OCI-LY3 (cell line): Measurements from ENCODE around the gene SPDYE2.
"Not testable (repeated sequence)": the region's sequence is repeated elsewhere in the genome, so short reads cannot be mapped to it uniquely, and the experiment has no call there.

Experiments used
- H2AFZ ChIP-seq: fragments of 200-600, 300-600 bp; shearing (Covaris generic); 2 replicates; pipeline ENCODE4 v1.6.0; 2014; ENCODE audit warnings: antibody characterized with exemption, low read depth, low read length
- H3K27ac ChIP-seq: fragments of 200-600, 300-600 bp; sonication (generic); 2 replicates; pipeline ENCODE4 v1.5.1; 2014; ENCODE audit warnings: mild to moderate bottlenecking, low read length, moderate library complexity, mixed read lengths
- H3K27me3 ChIP-seq: fragments of 200-600, 300-600 bp; sonication (generic); 2 replicates; pipeline ENCODE4 v1.6.1; 2014; ENCODE audit warnings: low read depth, low read length, mixed read lengths
- H3K36me3 ChIP-seq: fragments of 200-600, 300-600 bp; sonication (generic); replicated peaks from 2 replicates; pipeline ENCODE3; 2014; ENCODE audit warnings: low read depth, low read length, mixed read lengths
- H3K4me1 ChIP-seq: fragments of 300-600, 200-600 bp; sonication (generic); 2 replicates; pipeline ENCODE4 v1.6.1; 2014; ENCODE audit warnings: low read length, mixed read lengths
- H3K4me2 ChIP-seq: fragments of 200-600, 300-600 bp; sonication (generic); 2 replicates; pipeline ENCODE4 v1.6.1; 2014; ENCODE audit warnings: low read length, mixed read lengths
- H3K4me3 ChIP-seq: fragments of 300-600, 200-600 bp; sonication (generic); 2 replicates; pipeline ENCODE4 v1.5.1; 2014; ENCODE audit warnings: antibody characterized with exemption, mild to moderate bottlenecking, low read length, moderate library complexity
- H3K79me2 ChIP-seq: fragments of 300-600, 200-600 bp; shearing (Covaris generic); 2 replicates; pipeline ENCODE4 v1.6.1; 2014; ENCODE audit warnings: mild to moderate bottlenecking, low read length, mixed read lengths
- H3K9ac ChIP-seq: fragments of 300-600, 200-600 bp; shearing (Covaris generic); 2 replicates; pipeline ENCODE4 v1.6.0; 2014; ENCODE audit warnings: mild to moderate bottlenecking, low read length, moderate library complexity
- H3K9me3 ChIP-seq: fragments of 200-600, 300-600 bp; shearing (Covaris generic); 2 replicates; pipeline ENCODE4 v1.6.1; 2014; ENCODE audit warnings: low read length, mixed read lengths; ENCODE audit not compliant: insufficient read depth
- H4K20me1 ChIP-seq: fragments of 200-600, 300-600 bp; sonication (generic); 2 replicates; pipeline ENCODE4 v1.6.1; 2016; ENCODE audit warnings: low read length, mixed read lengths; ENCODE audit not compliant: insufficient read depth

SPDYE2 gene

GRCh38 chr7:102611013-102611674 lies 60.1 kb downstream of the SPDYE2 start:
- H4K20me1 ChIP-seq, H3K36me3 ChIP-seq, H3K9ac ChIP-seq, H2AFZ ChIP-seq, H3K9me3 ChIP-seq, H3K27me3 ChIP-seq, H3K4me2 ChIP-seq, H3K4me1 ChIP-seq, H3K79me2 ChIP-seq, H3K27ac ChIP-seq, H3K4me3 ChIP-seq: not testable (repeated sequence)

- not testable (repeated sequence) for H3K27me3 ChIP-seq, H3K36me3 ChIP-seq, H3K4me1 ChIP-seq, H4K20me1 ChIP-seq, H3K9me3 ChIP-seq, H2AFZ ChIP-seq, H3K79me2 ChIP-seq
- peak overlapping the region; percentile 50; the same call in 1 of the 2 replicates for H3K9ac ChIP-seq
- H3K4me3 ChIP-seq, result peak overlapping the region; percentile 59
- H3K4me2 ChIP-seq, result peak overlapping the region; percentile 57
- H3K27ac ChIP-seq, result peak overlapping the region; percentile 64
Observed at GRCh38 chr7:102611675-102612325, 60.8 kb downstream of the SPDYE2 start.
